Brain microvascular endothelial cell (primary cell): ENCODE data around the gene FAM174B.

Source experiments
- DNase-seq: peaks from one replicate; pipeline ENCODE4 v3.0.0-alpha.2; 2020
- H3K27ac ChIP-seq: fragments of 250-450 bp; sonication (Bioruptor Pico); 2 replicates; pipeline ENCODE4 v1.5.1; 2020; ENCODE audit warnings: mild to moderate bottlenecking, moderate library complexity
- H3K27me3 ChIP-seq: fragments of 250-450 bp; sonication (Bioruptor Pico); replicated peaks from 2 replicates; pipeline ENCODE4 v1.5.1; 2020; ENCODE audit warnings: mild to moderate bottlenecking
- H3K36me3 ChIP-seq: fragments of 250-450 bp; sonication (Bioruptor Pico); replicated peaks from 2 replicates; pipeline ENCODE4 v1.5.1; 2020; ENCODE audit warnings: mild to moderate bottlenecking
- H3K4me3 ChIP-seq: 2 replicates; pipeline ENCODE4 v1.5.1; 2011; ENCODE audit warnings: low read depth, mild to moderate bottlenecking, control low read depth, low read length, moderate library complexity
- CTCF ChIP-seq: IDR thresholded peaks from 2 replicates; pipeline ENCODE4 v1.5.1; 2011; ENCODE audit warnings: low read depth, mild to moderate bottlenecking, moderate library complexity, low read length, control low read depth, inconsistent platforms; ENCODE audit errors: missing control alignments
- in situ Hi-C: cut with HindIII; loops from 2 replicates; pipeline ENCODE4 v1.10.0; 2017; ENCODE audit warnings: low sequenced_read_pairs, low pct_ligation_motif_present

The FAM174B gene

GRCh38 chr15:92637626-92638025, 17.9 kb downstream of the FAM174B start:
- no peaks in the 10 kb centered on the region for H3K27me3 ChIP-seq
- TF ChIP-seq CTCF: no peak
- H3K4me3 ChIP-seq: no peak overlapping the region
- H3K27ac ChIP-seq: no peak overlapping the region
- in situ Hi-C loops: no loop called here
- DNase-seq: no peak
- no peaks in the 10 kb centered on the region for H3K36me3 ChIP-seq

DNA sequence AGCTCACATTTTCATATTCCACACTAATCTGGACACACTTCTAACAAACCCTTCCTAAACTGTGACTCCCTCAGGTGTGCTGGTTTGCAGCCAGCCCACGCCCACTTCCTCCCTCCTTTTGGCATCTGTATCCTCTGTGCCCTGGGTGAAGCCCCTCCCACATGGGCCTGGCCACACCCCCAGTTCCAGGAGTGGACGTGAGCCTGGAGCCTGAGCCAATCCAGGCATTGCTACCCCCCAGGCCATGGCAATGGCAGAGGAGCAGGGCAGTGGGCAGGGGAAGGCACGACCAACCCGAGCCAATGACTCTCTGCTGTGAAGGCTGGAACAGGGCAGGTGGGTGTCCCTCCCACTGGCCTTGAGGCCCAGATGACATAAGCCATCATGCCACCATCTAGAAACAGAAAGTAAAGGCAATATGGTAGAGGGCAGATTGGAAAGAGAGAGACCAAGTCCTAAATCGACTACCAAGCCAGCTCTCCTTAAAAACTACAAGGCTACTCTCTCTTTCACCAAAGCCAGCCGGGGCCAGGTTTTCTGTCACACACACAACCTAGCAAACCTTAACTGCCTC, 18.6 kb downstream of the FAM174B start:
- H3K4me3 ChIP-seq: no peak overlapping the region
- H3K36me3 ChIP-seq: no peaks in the 10 kb centered on the region
- TF ChIP-seq CTCF: no peak
- DNase-seq: no peak
- in situ Hi-C loops: no loop called here
- no peak overlapping the region for H3K27ac ChIP-seq
- no peaks in the 10 kb centered on the region for H3K27me3 ChIP-seq

DNA sequence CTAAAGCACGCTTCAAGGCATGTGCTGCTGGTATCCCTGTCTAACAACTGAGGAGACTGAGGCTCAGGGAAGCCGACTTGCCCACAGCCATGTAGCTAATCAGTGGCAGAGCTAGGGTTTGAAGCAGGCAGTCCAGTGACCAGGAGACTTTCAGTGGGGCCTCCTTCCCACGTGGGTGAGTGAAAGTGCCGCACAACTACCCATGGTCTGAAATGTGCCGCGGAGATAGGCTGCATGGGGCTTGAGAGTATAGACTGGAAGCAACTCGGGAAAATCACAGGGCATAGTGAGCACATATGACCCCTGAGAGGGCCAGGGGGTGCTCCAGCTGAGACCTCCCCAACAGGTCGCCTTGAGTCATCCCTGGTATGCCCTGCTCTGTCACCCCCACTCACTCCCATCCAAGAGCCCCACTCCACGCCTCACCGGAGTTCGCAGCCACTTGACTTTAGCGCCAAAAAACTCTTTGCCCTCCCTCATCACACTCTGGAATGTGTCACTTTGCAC, 19.1 kb downstream of the FAM174B start:
- H3K4me3 ChIP-seq: no peak overlapping the region

DNA sequence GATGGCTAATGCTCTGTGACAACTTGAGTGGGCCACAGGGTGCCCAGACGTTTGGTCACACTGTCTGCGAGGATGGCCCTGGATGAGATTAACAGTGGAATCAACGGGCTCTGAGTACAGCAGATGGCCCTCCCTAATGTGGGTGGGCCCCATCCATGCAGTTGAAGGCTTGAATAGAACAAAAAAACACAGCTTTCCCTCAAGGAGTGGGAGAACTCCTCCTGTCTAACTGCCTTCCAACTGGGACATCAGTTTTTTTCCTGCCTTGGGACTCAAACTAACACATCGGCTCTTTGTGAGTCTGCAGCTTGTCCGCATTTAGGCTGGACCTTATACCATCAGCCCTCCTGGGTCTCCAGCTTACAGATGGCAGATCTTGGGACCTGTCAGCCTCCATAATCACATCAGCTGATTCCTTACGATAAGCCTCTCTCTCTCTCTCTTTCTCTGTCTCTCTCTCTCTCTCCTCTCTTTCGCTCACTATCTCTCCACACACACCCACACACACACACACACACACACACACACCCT, 20.8 kb downstream of the FAM174B start:
- TF ChIP-seq CTCF: no peak
- in situ Hi-C loops: no loop called here
- Histone ChIP-seq H3K27me3 (no peaks in the 10 kb centered on the region), H3K4me3 (no peak overlapping the region), H3K27ac (no peak overlapping the region), H3K36me3 (no peaks in the 10 kb centered on the region)
- DNase-seq: no peak

More for the DNA sequence above, 19.1 kb downstream of the FAM174B start:
- DNase-seq: no peak
- Histone ChIP-seq H3K36me3 (no peaks in the 10 kb centered on the region), H3K27ac (no peak overlapping the region), H3K27me3 (no peaks in the 10 kb centered on the region)
- no peak for TF ChIP-seq CTCF
- in situ Hi-C loops: no loop called here

DNA sequence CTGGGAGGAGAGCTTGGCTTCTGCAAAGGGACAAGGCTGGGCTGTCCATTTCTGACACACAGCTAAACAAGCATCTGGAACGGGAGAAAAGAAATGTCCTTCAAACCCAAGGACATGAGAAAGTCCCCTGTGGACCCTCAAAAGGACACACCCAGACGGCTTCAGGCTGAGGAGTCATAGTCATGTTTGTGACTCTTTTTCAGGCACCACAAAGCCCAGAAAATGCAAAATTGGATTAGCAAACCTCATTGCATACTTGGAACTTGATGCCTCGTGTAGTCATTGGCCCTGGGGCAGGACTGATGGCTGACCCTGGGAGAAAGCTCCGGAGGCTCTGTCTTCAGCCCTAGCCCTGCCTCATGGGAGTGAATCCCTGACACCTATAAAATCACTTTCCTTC, 21.5 kb downstream of the FAM174B start:
- no peak for DNase-seq
- in situ Hi-C loops: no loop called here
- no peak for TF ChIP-seq CTCF

DNA sequence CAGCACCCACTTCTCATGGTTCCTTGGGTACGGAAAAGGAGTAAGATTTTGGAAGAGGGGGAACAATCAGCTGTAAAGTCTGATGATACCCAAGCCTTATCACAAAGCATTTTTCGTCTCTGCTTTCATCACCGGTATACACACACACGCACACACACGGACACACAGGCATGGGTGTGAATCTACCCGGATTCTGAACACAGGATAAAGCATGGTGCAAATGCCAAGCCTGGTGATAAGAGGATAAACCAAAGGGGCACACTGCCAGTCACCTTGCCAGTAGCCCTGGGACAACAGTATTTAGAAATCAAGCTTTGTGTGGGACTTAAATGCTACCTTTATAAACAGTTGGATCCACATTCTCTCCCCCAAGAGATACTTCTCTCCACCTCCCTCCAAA, 22.2 kb downstream of the FAM174B start:
- no peak for DNase-seq
- Histone ChIP-seq H3K27ac (no peak overlapping the region), H3K27me3 (no peaks in the 10 kb centered on the region), H3K36me3 (no peaks in the 10 kb centered on the region), H3K4me3 (no peak overlapping the region)
- in situ Hi-C loops: no loop called here
- no peak for TF ChIP-seq CTCF

More for the DNA sequence above, 21.5 kb downstream of the FAM174B start:
- H3K27me3 ChIP-seq: no peaks in the 10 kb centered on the region
- H3K4me3 ChIP-seq: no peak overlapping the region
- no peak overlapping the region for H3K27ac ChIP-seq
- no peaks in the 10 kb centered on the region for H3K36me3 ChIP-seq
